ENCODE data around the gene ARL4A. TPM values are rescaled to one million over a fixed set of nuclear protein-coding genes. Genes with fewer than 3 reads are reported as not detected.

ARL4A gene, protein sequence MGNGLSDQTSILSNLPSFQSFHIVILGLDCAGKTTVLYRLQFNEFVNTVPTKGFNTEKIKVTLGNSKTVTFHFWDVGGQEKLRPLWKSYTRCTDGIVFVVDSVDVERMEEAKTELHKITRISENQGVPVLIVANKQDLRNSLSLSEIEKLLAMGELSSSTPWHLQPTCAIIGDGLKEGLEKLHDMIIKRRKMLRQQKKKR
- total RNA-seq, result 10 to 100 TPM in 3 of 7 donors, 1 to 10 TPM in 4; 4.6 to 32.2 (median 9.5) TPM
- 10 to 100 TPM; 17.1 to 22.3 TPM for polyA plus RNA-seq
- long read RNA-seq, donor 1, partial matches to known transcripts, result 0 of 3 reads
- long read RNA-seq, donor 1, other reads (novel, unspliced or antisense), result 1 of 3 reads
- long read RNA-seq, donor 2, transcript ARL4A-201 (2 exons, 1,147 nt), result minor isoform, 5 of 44 reads
- long read RNA-seq, donor 2, transcript ARL4A-204 (2 exons, 1,144 nt), result minor isoform, 5 of 44 reads
- long read RNA-seq, donor 2, transcript ARL4A-206 (2 exons, 845 nt), result major isoform, 7 of 44 reads
- long read RNA-seq, donor 2, partial matches to known transcripts, result 26 of 44 reads
- long read RNA-seq, donor 2, other reads (novel, unspliced or antisense), result 0 of 44 reads
- long read RNA-seq, donor 3, partial matches to known transcripts, result 0 of 2 reads
- long read RNA-seq, donor 3, other reads (novel, unspliced or antisense), result 0 of 2 reads

DNA sequence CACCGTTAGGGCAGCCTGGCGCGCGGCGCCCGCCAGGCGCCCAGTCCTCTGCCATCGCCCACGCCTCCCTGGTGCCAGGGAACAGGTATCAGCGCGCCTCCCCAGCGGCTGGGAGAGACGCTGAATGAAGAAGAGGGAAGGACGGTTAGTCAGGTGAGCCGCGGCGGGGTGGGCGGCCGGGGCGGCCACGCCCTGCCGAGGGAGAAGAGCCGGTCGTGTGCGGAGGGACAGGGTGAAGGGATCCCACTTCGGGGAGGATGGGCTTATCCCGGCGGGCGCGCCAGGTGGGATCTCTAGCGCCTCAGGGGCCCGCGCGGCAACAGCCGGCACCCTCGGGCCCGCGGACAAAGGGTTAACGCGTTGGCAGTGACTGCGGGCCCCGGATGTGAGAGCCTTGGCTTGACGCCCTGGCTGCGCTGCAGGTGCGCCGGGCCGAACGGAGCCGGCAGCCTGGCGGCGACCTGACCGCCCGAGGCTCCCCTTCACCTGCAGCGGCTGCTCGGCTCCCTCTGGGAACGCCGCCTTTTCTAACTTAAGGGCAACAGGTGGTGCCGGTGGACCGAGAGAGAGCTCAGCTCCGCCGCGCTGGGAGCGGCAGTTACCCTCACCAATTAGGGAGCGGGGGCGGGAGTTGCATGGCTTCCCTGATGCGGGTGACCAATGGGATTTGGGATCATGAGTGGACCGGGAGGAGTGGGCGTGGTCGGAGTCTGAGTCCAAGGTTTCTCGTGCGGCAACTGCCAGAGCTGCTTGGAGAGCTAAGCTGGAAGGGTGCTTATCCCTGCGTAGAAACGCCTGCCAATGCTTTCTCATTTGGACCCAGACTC is at the start of gene ARL4A:
ARL4A (plus strand) TSS at position 743 of the 827 bp plus-strand sequence. CDS start 622 bp downstream, outside the sequence.
- Histone ChIP-seq H3K27me3 (no peaks in the 10 kb centered on the region), H3K9me3 (no peaks in the 10 kb centered on the region), H3K4me1 (ENCODE audit: insufficient read depth) (no peaks in the 10 kb centered on the region), H3K4me3 (peak within 1 kb of the TSS; percentile 81), H3K27ac (peak within 1 kb of the TSS; percentile 60 to 77), H3K36me3 (no peaks in the 10 kb centered on the region)
- intact Hi-C loops (cut with DNase I), result loop anchor here in 1 of 4 donors (10.0 kb wide), 1 partner anchor 578 kb away; no protein-coding TSS in a partner anchor
- 0 to 1% (median 1%) methylated on average over 60 to 73 of the region's 73 CpGs for WGBS, 3 donors
- peak; percentile 94 to 99 (median 97) for DNase-seq
- no peak for TF ChIP-seq EP300 (IDR thresholded peaks at IDR 0.05)
- TF ChIP-seq POLR2A (IDR thresholded peaks at IDR 0.05), result peak; percentile 50
- TF ChIP-seq, protein P1, sequence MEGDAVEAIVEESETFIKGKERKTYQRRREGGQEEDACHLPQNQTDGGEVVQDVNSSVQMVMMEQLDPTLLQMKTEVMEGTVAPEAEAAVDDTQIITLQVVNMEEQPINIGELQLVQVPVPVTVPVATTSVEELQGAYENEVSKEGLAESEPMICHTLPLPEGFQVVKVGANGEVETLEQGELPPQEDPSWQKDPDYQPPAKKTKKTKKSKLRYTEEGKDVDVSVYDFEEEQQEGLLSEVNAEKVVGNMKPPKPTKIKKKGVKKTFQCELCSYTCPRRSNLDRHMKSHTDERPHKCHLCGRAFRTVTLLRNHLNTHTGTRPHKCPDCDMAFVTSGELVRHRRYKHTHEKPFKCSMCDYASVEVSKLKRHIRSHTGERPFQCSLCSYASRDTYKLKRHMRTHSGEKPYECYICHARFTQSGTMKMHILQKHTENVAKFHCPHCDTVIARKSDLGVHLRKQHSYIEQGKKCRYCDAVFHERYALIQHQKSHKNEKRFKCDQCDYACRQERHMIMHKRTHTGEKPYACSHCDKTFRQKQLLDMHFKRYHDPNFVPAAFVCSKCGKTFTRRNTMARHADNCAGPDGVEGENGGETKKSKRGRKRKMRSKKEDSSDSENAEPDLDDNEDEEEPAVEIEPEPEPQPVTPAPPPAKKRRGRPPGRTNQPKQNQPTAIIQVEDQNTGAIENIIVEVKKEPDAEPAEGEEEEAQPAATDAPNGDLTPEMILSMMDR (IDR thresholded peaks at IDR 0.05), result no peak

- no peak overlapping the region for H3K4me3 ChIP-seq
- no peak overlapping the region for H3K27ac ChIP-seq
- no peaks in the 10 kb centered on the region for H3K36me3 ChIP-seq
- intact Hi-C loops (cut with DNase I), result loop anchor here (10.0 kb wide), 1 partner anchor 627 kb away; no protein-coding TSS in a partner anchor
- no peaks in the 10 kb centered on the region for H3K4me1 ChIP-seq (ENCODE audit: insufficient read depth)
- TF ChIP-seq EP300 (IDR thresholded peaks at IDR 0.05), result no peak
- TF ChIP-seq POLR2A (IDR thresholded peaks at IDR 0.05), result no peak
- TF ChIP-seq, protein P1 (IDR thresholded peaks at IDR 0.05), result no peak
- WGBS, 3 donors, result 3 to 19% (median 5%) methylated on average over 4 of the region's 4 CpGs
- no peaks in the 10 kb centered on the region for H3K27me3 ChIP-seq
- no peak for DNase-seq
- H3K9me3 ChIP-seq, result no peaks in the 10 kb centered on the region
Observed at GRCh38 chr7:12637819-12638592, 49.4 kb upstream of the ARL4A start.

- DNase-seq, result no peak
- H3K9me3 ChIP-seq, result no peaks in the 10 kb centered on the region
- no peak overlapping the region for H3K27ac ChIP-seq
- H3K4me3 ChIP-seq, result no peak overlapping the region
- intact Hi-C loops (cut with DNase I), result loop anchor here (10.0 kb wide), 1 partner anchor 626 kb away; no protein-coding TSS in a partner anchor
- TF ChIP-seq, protein P1 (IDR thresholded peaks at IDR 0.05), result peak; percentile 7 to 15 (median 10)
- TF ChIP-seq POLR2A (IDR thresholded peaks at IDR 0.05), result no peak
- WGBS, 3 donors, result 7 to 9% (median 8%) methylated on average over 6 of the region's 6 CpGs
- no peaks in the 10 kb centered on the region for H3K27me3 ChIP-seq
- H3K4me1 ChIP-seq (ENCODE audit: insufficient read depth), result no peaks in the 10 kb centered on the region
- no peaks in the 10 kb centered on the region for H3K36me3 ChIP-seq
Observed at GRCh38 chr7:12638851-12639456, 48.5 kb upstream of the ARL4A start.
